ENCODE measurements around the gene DPY19L3. TPM values are rescaled to one million over a fixed set of nuclear protein-coding genes. Genes with fewer than 3 reads are reported as not detected.

DPY19L3 gene, protein sequence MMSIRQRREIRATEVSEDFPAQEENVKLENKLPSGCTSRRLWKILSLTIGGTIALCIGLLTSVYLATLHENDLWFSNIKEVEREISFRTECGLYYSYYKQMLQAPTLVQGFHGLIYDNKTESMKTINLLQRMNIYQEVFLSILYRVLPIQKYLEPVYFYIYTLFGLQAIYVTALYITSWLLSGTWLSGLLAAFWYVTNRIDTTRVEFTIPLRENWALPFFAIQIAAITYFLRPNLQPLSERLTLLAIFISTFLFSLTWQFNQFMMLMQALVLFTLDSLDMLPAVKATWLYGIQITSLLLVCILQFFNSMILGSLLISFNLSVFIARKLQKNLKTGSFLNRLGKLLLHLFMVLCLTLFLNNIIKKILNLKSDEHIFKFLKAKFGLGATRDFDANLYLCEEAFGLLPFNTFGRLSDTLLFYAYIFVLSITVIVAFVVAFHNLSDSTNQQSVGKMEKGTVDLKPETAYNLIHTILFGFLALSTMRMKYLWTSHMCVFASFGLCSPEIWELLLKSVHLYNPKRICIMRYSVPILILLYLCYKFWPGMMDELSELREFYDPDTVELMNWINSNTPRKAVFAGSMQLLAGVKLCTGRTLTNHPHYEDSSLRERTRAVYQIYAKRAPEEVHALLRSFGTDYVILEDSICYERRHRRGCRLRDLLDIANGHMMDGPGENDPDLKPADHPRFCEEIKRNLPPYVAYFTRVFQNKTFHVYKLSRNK
- total RNA-seq (33.3 and 40.0 TPM in 2 replicates), polyA plus RNA-seq (14.0 and 24.9 TPM in 2 replicates), polyA minus RNA-seq (20.2 and 35.1 TPM in 2 replicates)
- total RNA-seq (2013) = 20.0 TPM

DNA sequence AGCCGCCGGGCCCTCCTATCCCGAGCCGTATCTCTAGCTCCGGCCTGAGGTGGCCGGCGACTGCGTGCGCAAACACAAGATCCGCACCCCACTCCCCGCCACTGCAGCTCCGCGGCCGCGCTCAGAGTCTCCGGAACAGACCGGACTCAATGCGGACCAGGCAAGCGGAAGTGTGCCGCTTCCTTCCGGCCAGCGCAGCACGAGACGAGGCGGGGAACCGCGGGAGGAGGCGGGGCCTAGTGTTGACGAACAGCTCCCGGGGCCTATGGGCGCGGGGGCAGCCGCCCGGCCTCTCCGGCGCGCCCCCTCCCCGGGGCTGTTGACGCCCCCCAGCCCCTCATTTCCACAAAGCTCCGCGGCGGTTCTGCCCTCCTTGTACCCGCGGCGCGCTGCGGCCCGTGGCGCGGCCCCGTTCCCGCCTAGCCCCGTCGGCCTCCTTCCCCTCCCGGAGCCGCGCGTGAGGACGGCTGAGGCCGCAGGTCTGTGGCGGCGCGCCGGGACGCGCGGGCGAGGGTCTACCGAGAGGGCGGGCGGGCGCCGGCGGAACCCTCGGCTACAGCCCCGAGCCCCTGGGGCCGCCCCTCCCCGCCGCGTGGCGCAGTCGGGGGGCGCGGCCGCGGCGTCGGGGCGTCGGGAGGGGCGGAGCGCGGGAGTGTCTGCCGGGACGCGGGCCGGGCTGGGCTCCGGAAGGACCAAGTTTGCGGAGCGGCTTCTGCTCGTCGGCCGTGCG, at the start of gene DPY19L3:
Gene DPY19L3 (plus strand): TSS at position 340 of the 730 bp plus-strand sequence. CDS start 2,484 bp downstream, outside the sequence.
- Mint-ChIP-seq H3K9me3 (ENCODE audit: insufficient read depth) (no peaks in the 10 kb centered on the region), H3K27me3 (no peaks in the 10 kb centered on the region), H3K4me1 (peaks cover 15% of the 10 kb centered on the region), H3K4me3 (peak within 1 kb of the TSS; percentile 92), H3K27ac (peak within 1 kb of the TSS; percentile 94)
- Histone ChIP-seq H3K79me2 (ENCODE audit: control insufficient read depth, insufficient read depth, low read length) (no peaks in the 10 kb centered on the region), H3K4me1 (ENCODE audit: control insufficient read depth in 2 of 2, insufficient read depth in 2 of 2, low read length in 2 of 2) (peaks cover 11 to 19% of the 10 kb centered on the region in 2 donors), H3K9ac (ENCODE audit: low read length) (peak within 1 kb of the TSS; percentile 90), H3K4me2 (replicated peaks; ENCODE audit: low read depth, low read length, poor library complexity, severe bottlenecking) (peak within 1 kb of the TSS; percentile 93), H3K27me3 (replicated peaks in 1 of 4; ENCODE audit: control extremely low read depth in 1 of 4, control insufficient read depth in 3 of 4, insufficient read depth in 4 of 4, low read length in 3 of 4) (no peaks in the 10 kb centered on the region), H3K36me3 (replicated peaks in 1 of 2; ENCODE audit: control extremely low read depth in 1 of 2, control insufficient read depth in 1 of 2, extremely low read depth in 1 of 2, insufficient read depth in 2 of 2, low read length in 1 of 2) (peaks cover 6 to 10% of the 10 kb centered on the region in 2 experiments), H3K4me3 (ENCODE audit: control extremely low read depth in 1 of 5, extremely low read depth in 1 of 5, insufficient read depth in 1 of 5, low read depth in 2 of 5, low read length in 4 of 5) (peak within 1 kb of the TSS; percentile 66 to 89 (median 80)), H2AFZ (ENCODE audit: insufficient read depth, low read depth, low read length, poor library complexity, severe bottlenecking) (peak within 1 kb of the TSS; percentile 89), H4K20me1 (ENCODE audit: control insufficient read depth, insufficient read depth, low read length, poor library complexity, severe bottlenecking) (no peaks in the 10 kb centered on the region), H3K9me3 (ENCODE audit: control extremely low read depth in 1 of 3, control insufficient read depth in 2 of 3, insufficient read depth in 1 of 3, low read length in 2 of 3) (no peaks in the 10 kb centered on the region), H3K27ac (ENCODE audit: low read length in 2 of 2) (peak within 1 kb of the TSS; percentile 74 to 93)
- TF ChIP-seq EZH2 (IDR thresholded peaks at IDR 0.05; ENCODE audit: borderline replicate concordance, insufficient read depth, low read depth, low read length, poor library complexity, severe bottlenecking) = no peak
- TF ChIP-seq, protein P1, sequence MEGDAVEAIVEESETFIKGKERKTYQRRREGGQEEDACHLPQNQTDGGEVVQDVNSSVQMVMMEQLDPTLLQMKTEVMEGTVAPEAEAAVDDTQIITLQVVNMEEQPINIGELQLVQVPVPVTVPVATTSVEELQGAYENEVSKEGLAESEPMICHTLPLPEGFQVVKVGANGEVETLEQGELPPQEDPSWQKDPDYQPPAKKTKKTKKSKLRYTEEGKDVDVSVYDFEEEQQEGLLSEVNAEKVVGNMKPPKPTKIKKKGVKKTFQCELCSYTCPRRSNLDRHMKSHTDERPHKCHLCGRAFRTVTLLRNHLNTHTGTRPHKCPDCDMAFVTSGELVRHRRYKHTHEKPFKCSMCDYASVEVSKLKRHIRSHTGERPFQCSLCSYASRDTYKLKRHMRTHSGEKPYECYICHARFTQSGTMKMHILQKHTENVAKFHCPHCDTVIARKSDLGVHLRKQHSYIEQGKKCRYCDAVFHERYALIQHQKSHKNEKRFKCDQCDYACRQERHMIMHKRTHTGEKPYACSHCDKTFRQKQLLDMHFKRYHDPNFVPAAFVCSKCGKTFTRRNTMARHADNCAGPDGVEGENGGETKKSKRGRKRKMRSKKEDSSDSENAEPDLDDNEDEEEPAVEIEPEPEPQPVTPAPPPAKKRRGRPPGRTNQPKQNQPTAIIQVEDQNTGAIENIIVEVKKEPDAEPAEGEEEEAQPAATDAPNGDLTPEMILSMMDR (IDR thresholded peaks at IDR 0.05) = no peak
- POLR2A ChIA-PET = interaction anchor here (0.7 to 1.5 kb wide), 5 partner anchors 9 to 772 kb away, joined by 3 to 5 read pairs (median 4); partner anchors contain the start of genes ANKRD27, PDCD5, RGS9BP and ZNF507
- CTCF ChIA-PET = interaction anchor here (0.9 to 1.6 kb wide), 3 partner anchors 15 to 66 kb away, joined by 3 read pairs; partner anchors contain the start of gene ZNF507
- ATAC-seq (ENCODE audit: low read depth) (peak; percentile 89), DNase-seq (peak; percentile 93)
- intact Hi-C loops (cut with micrococcal nuclease) = loop anchor here (1.0 to 5.0 kb wide), 4 partner anchors 60 to 567 kb away; partner anchors contain the start of genes ANKRD27, CEP89, FAAP24 and PDCD5
- WGBS (ENCODE audit: insufficient coverage) = under 1% methylated on average over 104 of the region's 104 CpGs

Measured in B cell (primary cell).